Left lung (tissue), 10 donors: ENCODE results near the gene STX3. TPM values are rescaled to one million over a fixed set of nuclear protein-coding genes. Genes with fewer than 3 reads are reported as not detected.
A peak's percentile ranks its signal among the peaks of the same experiment; 100 is the strongest.

ENCODE experiments used
- ATAC-seq: fragments of 200-7000 bp; cut with Tn5 transposase; one replicate; pipeline ENCODE4 v1.9.1; 2020; ENCODE audit warnings: moderate library complexity
- DNase-seq, 4 donors: peaks; one replicate each; pipeline ENCODE4 v3.0.0-alpha.2; 2013 to 2020
- H3K27ac ChIP-seq, 2 donors: fragments of 200-600 bp; sonication (generic) in 1 of 2; one replicate each; pipeline versions ENCODE4 v1.5.0 to v1.8.0; 2020 to 2021
- H3K27me3 ChIP-seq, 2 donors: fragments of 200-600 bp; sonication (generic) in 1 of 2; one replicate each; pipeline versions ENCODE4 v1.5.0 to v1.8.0; 2020 to 2021
- H3K36me3 ChIP-seq, 2 donors: fragments of 200-600 bp; sonication (generic) in 1 of 2; one replicate each; pipeline versions ENCODE4 v1.5.0 to v1.8.0; 2020 to 2021
- H3K4me1 ChIP-seq, 2 donors: fragments of 200-600 bp; one replicate each; pipeline ENCODE4 v1.8.0; 2021
- H3K4me3 ChIP-seq, 2 donors: fragments of 200-600 bp; sonication (generic) in 1 of 2; one replicate each; pipeline versions ENCODE4 v1.5.0 to v1.8.0; 2020 to 2021; ENCODE audit warnings: mild to moderate bottlenecking in 1 of 2
- H3K9me3 ChIP-seq, 2 donors: fragments of 200-600 bp; sonication (generic) in 1 of 2; one replicate each; pipeline versions ENCODE4 v1.5.0 to v1.8.0; 2020 to 2021
- CTCF ChIP-seq, 2 donors: fragments of 200-600 bp; sonication (generic) in 1 of 2; IDR thresholded peaks; one replicate each; pipeline versions ENCODE4 v1.5.0 to v1.8.0; 2021; ENCODE audit warnings: antibody characterized with exemption in 2 of 2
- intact Hi-C, 2 donors: fragments of 100-400 bp; cut with DNase I; formaldehyde crosslinking; loops; one replicate each; pipeline versions ENCODE4 v1.11.2 to v1.14.2; 2022
- polyA plus RNA-seq, 6 donors: library from polyadenylated mRNA; unstranded; fragments of 120-200 nt; gene quantifications; one replicate each; pipeline ENCODE4 v1.2.1, GENCODE V29; 2013; ENCODE audit not compliant: insufficient read length in 6 of 6
- total RNA-seq, 2 donors: library from RNA; stranded (reverse); fragmentation: NEBNext Ultra II Directional; extraction: Animal tissue kit (Norgen Biotek cat#: 25700); gene quantifications; one replicate each; pipeline ENCODE4 v1.2.1, GENCODE V29; 2021
- donor health status: DM: no; HTN: yes; CAD: no.
- donor health status: DM: no; HTN: no; CAD: no.

Gene STX3
- total and polyA plus RNA-seq, 8 donors: 26.8 to 66.7 (median 31.2) TPM

- peak; percentile 26 to 94 (median 72) for DNase-seq
- Histone ChIP-seq H3K4me1 (peaks cover 4 to 33% of the 10 kb centered on the region in 2 donors), H3K27ac (peak overlapping the region; percentile 97 to 98), H3K9me3 (no peaks in the 10 kb centered on the region), H3K27me3 (no peaks in the 10 kb centered on the region), H3K36me3 (no peaks in the 10 kb centered on the region), H3K4me3 (peak overlapping the region; percentile 94 to 97)
- peak; percentile 81 for ATAC-seq
- TF ChIP-seq CTCF (IDR thresholded peaks at IDR 0.05): no peak
- intact Hi-C loops: loop anchor here in 1 of 2 donors (2.0 kb wide), 1 partner anchor 47 kb away; no protein-coding TSS in a partner anchor
Measured at GRCh38 chr11:59755701-59756557, 753 bp downstream of the STX3 start.

GRCh38 chr11:59756558-59756840 lies 1.3 kb downstream of the STX3 start:
- ATAC-seq (no peak), DNase-seq (no peak)
- Histone ChIP-seq H3K4me1 (peaks cover 4 to 38% of the 10 kb centered on the region in 2 donors), H3K27ac (peak overlapping the region; percentile 97 to 98), H3K4me3 (peak overlapping the region in 1 of 2 donors; percentile 97), H3K9me3 (no peaks in the 10 kb centered on the region), H3K36me3 (no peaks in the 10 kb centered on the region), H3K27me3 (no peaks in the 10 kb centered on the region)
- TF ChIP-seq CTCF (IDR thresholded peaks at IDR 0.05): no peak
- intact Hi-C loops: no loop called here

GRCh38 chr11:59756845-59757244 lies 1.7 kb downstream of the STX3 start:
- peak in 1 of 4 donors; percentile 54 for DNase-seq
- ATAC-seq: peak; percentile 40

GRCh38 chr11:59758401-59759037 lies 3.3 kb downstream of the STX3 start:
- intact Hi-C loops: no loop called here
- no peak for ATAC-seq
- Histone ChIP-seq H3K9me3 (no peaks in the 10 kb centered on the region), H3K36me3 (no peaks in the 10 kb centered on the region), H3K27me3 (no peaks in the 10 kb centered on the region), H3K4me1 (peaks cover 4 to 56% of the 10 kb centered on the region in 2 donors), H3K27ac (no peak overlapping the region), H3K4me3 (no peak overlapping the region)
- TF ChIP-seq CTCF (IDR thresholded peaks at IDR 0.05): no peak
- no peak for DNase-seq

More at GRCh38 chr11:59756845-59757244, 1.7 kb downstream of the STX3 start:
- peak overlapping the region; percentile 97 to 98 for H3K27ac ChIP-seq
- no peaks in the 10 kb centered on the region for H3K36me3 ChIP-seq
- no peak for TF ChIP-seq CTCF (IDR thresholded peaks at IDR 0.05)
- H3K27me3 ChIP-seq: no peaks in the 10 kb centered on the region
- H3K4me3 ChIP-seq: peak overlapping the region in 1 of 2 donors; percentile 97
- H3K4me1 ChIP-seq: peaks cover 4 to 42% of the 10 kb centered on the region in 2 donors
- no peaks in the 10 kb centered on the region for H3K9me3 ChIP-seq
- intact Hi-C loops: no loop called here

- TF ChIP-seq CTCF (IDR thresholded peaks at IDR 0.05): no peak
- ATAC-seq: no peak
- Histone ChIP-seq H3K27ac (no peak overlapping the region), H3K4me3 (no peak overlapping the region), H3K9me3 (no peaks in the 10 kb centered on the region), H3K27me3 (no peaks in the 10 kb centered on the region), H3K4me1 (peaks cover 4 to 61% of the 10 kb centered on the region in 2 donors), H3K36me3 (no peaks in the 10 kb centered on the region)
- intact Hi-C loops: no loop called here
- no peak for DNase-seq
Measured at GRCh38 chr11:59759900-59760299, 4.7 kb downstream of the STX3 start.
